ENCODE data around the gene MINDY1. TPM values are rescaled to one million over a fixed set of nuclear protein-coding genes. Genes with fewer than 3 reads are reported as not detected.

Gene MINDY1
- total RNA-seq, 1 experiment from 2014 or later, result 6.8 TPM

GRCh38 chr1:151055581-151055980 is 48.9 kb upstream of the MINDY1 start:
- Histone ChIP-seq H3K4me2 (ENCODE audit: insufficient read depth, insufficient read length, low read length) (no peak overlapping the region), H3K4ac (ENCODE audit: low read depth, low read length) (no peak overlapping the region), H4K8ac (replicated peaks; ENCODE audit: insufficient read length, low read depth, low read length) (no peak overlapping the region), H3K23ac (ENCODE audit: insufficient read length, low read depth, low read length) (no peak overlapping the region), H3K18ac (ENCODE audit: insufficient read length, low read depth, low read length) (no peak overlapping the region), H3K14ac (ENCODE audit: insufficient read depth, low read length) (no peak overlapping the region), H3K27me3 (ENCODE audit: insufficient read depth, low read length) (no peaks in the 10 kb centered on the region), H3K4me1 (ENCODE audit: insufficient read depth, low read length) (peaks cover 7% of the 10 kb centered on the region; the same call in 1 of the 2 replicates), H3K79me1 (ENCODE audit: insufficient read depth, low read depth, low read length, poor library complexity, severe bottlenecking) (peaks cover 12% of the 10 kb centered on the region), H3T11ph (ENCODE audit: low read length) (no peak overlapping the region), H2BK15ac (ENCODE audit: low read depth, low read length) (no peak overlapping the region), H4K5ac (ENCODE audit: insufficient read length, low read depth, low read length) (no peak overlapping the region), H3K9ac (ENCODE audit: extremely low read depth, insufficient read length, low read length) (no peak overlapping the region), H3K56ac (ENCODE audit: insufficient read length, low read depth, low read length) (no peak overlapping the region), H3K79me2 (ENCODE audit: insufficient read depth, low read length) (peaks cover 18% of the 10 kb centered on the region; the same call in 1 of the 2 replicates), H4K20me1 (ENCODE audit: control insufficient read depth, insufficient read depth, insufficient read length) (no peaks in the 10 kb centered on the region), H2BK5ac (ENCODE audit: insufficient read length, low read length) (no peak overlapping the region), H2BK20ac (ENCODE audit: low read depth, low read length, poor library complexity, severe bottlenecking) (no peak overlapping the region), H2BK12ac (ENCODE audit: insufficient read length, low read depth, low read length) (no peak overlapping the region), H2AK5ac (ENCODE audit: insufficient read length, low read length) (no peak overlapping the region), H3K9me3 (ENCODE audit: control insufficient read depth, low read depth, low read length) (no peaks in the 10 kb centered on the region), H2BK120ac (ENCODE audit: low read depth, low read length, poor library complexity, severe bottlenecking) (no peak overlapping the region), H3K27ac (ENCODE audit: insufficient read length, low read depth, low read length) (no peak overlapping the region), H4K91ac (ENCODE audit: insufficient read length, low read depth, low read length) (no peak overlapping the region), H2AFZ (ENCODE audit: low read length) (no peak overlapping the region), H3K23me2 (ENCODE audit: insufficient read length, low read depth, low read length, poor library complexity, severe bottlenecking) (peaks cover 22% of the 10 kb centered on the region)
- H3K27ac Mint-ChIP-seq, result no peak overlapping the region
- no peak for DNase-seq
- no peak overlapping the region for H3K4me3 Mint-ChIP-seq
- H3K9me3 Mint-ChIP-seq, result no peaks in the 10 kb centered on the region
- peaks cover 22 to 26% of the 10 kb centered on the region in 2 experiments for H3K4me1 Mint-ChIP-seq
- H3K27me3 Mint-ChIP-seq (ENCODE audit: low read depth), result no peaks in the 10 kb centered on the region
- H3K36me3 Mint-ChIP-seq (ENCODE audit: insufficient read depth in 1 of 3, low read depth in 3 of 3), result peaks cover 23 to 70% (median 59%) of the 10 kb centered on the region in 3 experiments
- no peak for TF ChIP-seq CTCF (conservative IDR thresholded peaks at IDR 0.05)
- WGBS (ENCODE audit: extremely low coverage, insufficient read length, low lambda C conversion rate), result no CpG with 5 or more reads among the region's 2 CpGs
